HEK293 (cell line): ENCODE data around the gene GSS.

Experiments used
- CTCF ChIA-PET: fragments of 350-600 bp; formaldehyde crosslinking; extraction: SDS; loops from one replicate; lab custom pipeline; 2021; ENCODE audit warnings: antibody characterized with exemption; lab: Yijun Ruan, JAX
- POLR2A ChIA-PET: fragments of 300-600 bp; formaldehyde crosslinking; extraction: SDS; loops from one replicate; lab custom pipeline; 2020; ENCODE audit warnings: antibody characterized with exemption, inconsistent platforms; lab: Yijun Ruan, JAX
- H3K27ac ChIP-seq: fragments of 200-500 bp; sonication (Bioruptor generic); 2 replicates; pipeline ENCODE4 v1.5.1; 2014; ENCODE audit warnings: low read depth, low read length, control low read depth, inconsistent platforms; ENCODE audit errors: extremely low read depth
- H3K36me3 ChIP-seq, 2 experiments: fragments of 200-500 bp in 1 of 2; sonication (Bioruptor generic) in 1 of 2; 1 replicate in 1 of 2; 2 replicates in 1 of 2; pipeline ENCODE4 v1.5.1; 2014 to 2017; ENCODE audit warnings: inconsistent platforms in 2 of 2, low read length in 2 of 2; ENCODE audit not compliant: control insufficient read depth in 2 of 2, insufficient read depth in 1 of 2
- H3K4me1 ChIP-seq: fragments of 200-500 bp; sonication (Bioruptor generic); 2 replicates; pipeline ENCODE4 v1.5.1; 2014; ENCODE audit warnings: mild to moderate bottlenecking, low read length, inconsistent platforms; ENCODE audit not compliant: control insufficient read depth, insufficient read depth
- H3K4me3 ChIP-seq: 2 replicates; pipeline ENCODE4 v1.5.1; 2011; ENCODE audit warnings: low read depth, mild to moderate bottlenecking, control low read depth, low read length, moderate library complexity
- H3K9me3 ChIP-seq: fragments of 200-500 bp; sonication (Bioruptor generic); 2 replicates; pipeline ENCODE4 v1.5.1; 2014; ENCODE audit warnings: low read depth, low read length, inconsistent platforms; ENCODE audit not compliant: control insufficient read depth, insufficient read depth
- GLIS2 ChIP-seq: fragments of 450-650 bp; formaldehyde crosslinking; IDR thresholded peaks from 2 replicates; pipeline ENCODE4 v1.5.1; 2016; ENCODE audit warnings: missing biosample characterization, missing genetic modification characterization
- PBX3 ChIP-seq: sonication (generic); formaldehyde crosslinking; IDR thresholded peaks from 2 replicates; pipeline ENCODE4 v1.8.1; 2022; ENCODE audit warnings: mild to moderate bottlenecking, moderate library complexity, missing genetic modification reagents
- TRIM28 ChIP-seq: IDR thresholded peaks from 2 replicates; pipeline ENCODE4 v1.6.1; 2011; ENCODE audit warnings: low read length, control low read depth, borderline replicate concordance
- ZBTB48 ChIP-seq: fragments of 450-650 bp; formaldehyde crosslinking; IDR thresholded peaks from 2 replicates; pipeline ENCODE4 v1.5.1; 2016; ENCODE audit warnings: missing biosample characterization, missing genetic modification characterization
- ZBTB49 ChIP-seq: fragments of 450-650 bp; formaldehyde crosslinking; IDR thresholded peaks from 2 replicates; pipeline ENCODE4 v1.5.1; 2016; ENCODE audit warnings: missing biosample characterization, missing genetic modification characterization, low read depth
- ZEB2 ChIP-seq: fragments of 450-650 bp; formaldehyde crosslinking; IDR thresholded peaks from 2 replicates; pipeline ENCODE4 v1.5.1; 2016; ENCODE audit warnings: missing biosample characterization, missing genetic modification characterization
- ZFP3 ChIP-seq: fragments of 450-650 bp; formaldehyde crosslinking; IDR thresholded peaks from 2 replicates; pipeline ENCODE4 v1.5.1; 2016; ENCODE audit warnings: low read depth, missing biosample characterization, missing genetic modification characterization
- ZNF121 ChIP-seq: fragments of 450-650 bp; formaldehyde crosslinking; IDR thresholded peaks from 2 replicates; pipeline ENCODE4 v1.5.1; 2016; ENCODE audit warnings: missing biosample characterization, missing genetic modification characterization
- ZNF324 ChIP-seq: fragments of 450-650 bp; formaldehyde crosslinking; IDR thresholded peaks from 2 replicates; pipeline ENCODE4 v1.5.1; 2016; ENCODE audit warnings: missing biosample characterization, missing genetic modification characterization
- ZNF350 ChIP-seq: fragments of 450-650 bp; formaldehyde crosslinking; IDR thresholded peaks from 2 replicates; pipeline ENCODE4 v1.5.0; 2017; ENCODE audit warnings: missing biosample characterization, mild to moderate bottlenecking, missing genetic modification characterization
- ZNF366 ChIP-seq: fragments of 450-650 bp; formaldehyde crosslinking; conservative IDR thresholded peaks from 2 replicates; pipeline ENCODE4 v1.5.1; 2016; ENCODE audit warnings: missing biosample characterization, missing genetic modification characterization
- ZNF394 ChIP-seq: fragments of 450-650 bp; formaldehyde crosslinking; IDR thresholded peaks from 2 replicates; pipeline ENCODE4 v1.5.1; 2016; ENCODE audit warnings: missing biosample characterization, missing genetic modification characterization, mild to moderate bottlenecking, moderate library complexity, borderline replicate concordance
- ZNF423 ChIP-seq: fragments of 450-650 bp; formaldehyde crosslinking; IDR thresholded peaks from 2 replicates; pipeline ENCODE4 v1.5.1; 2016; ENCODE audit warnings: missing biosample characterization, missing genetic modification characterization
- ZNF501 ChIP-seq: fragments of 450-650 bp; formaldehyde crosslinking; IDR thresholded peaks from 2 replicates; pipeline ENCODE4 v1.5.1; 2016; ENCODE audit warnings: missing biosample characterization, missing genetic modification characterization
- ZNF548 ChIP-seq: fragments of 450-650 bp; formaldehyde crosslinking; IDR thresholded peaks from 2 replicates; pipeline ENCODE4 v1.5.1; 2016; ENCODE audit warnings: missing biosample characterization, missing genetic modification characterization
- ZNF660 ChIP-seq: fragments of 450-650 bp; IDR thresholded peaks from 2 replicates; pipeline ENCODE4 v1.5.1; 2018; ENCODE audit warnings: missing biosample characterization, mild to moderate bottlenecking, missing genetic modification characterization
- ZSCAN5A ChIP-seq: fragments of 450-650 bp; formaldehyde crosslinking; IDR thresholded peaks from 2 replicates; pipeline ENCODE4 v1.5.1; 2016; ENCODE audit warnings: missing biosample characterization, missing genetic modification characterization
- TF ChIP-seq, protein P1 (sequence below): fragments of 450-650 bp; formaldehyde crosslinking; IDR thresholded peaks from 2 replicates; pipeline ENCODE4 v1.5.1; 2016; ENCODE audit warnings: missing biosample characterization, missing genetic modification characterization
- TF ChIP-seq, protein P2 (sequence below): fragments of 450-650 bp; formaldehyde crosslinking; IDR thresholded peaks from 2 replicates; pipeline ENCODE4 v1.5.1; 2016; ENCODE audit warnings: missing biosample characterization, missing genetic modification characterization, borderline replicate concordance
- TF ChIP-seq, protein P3 (sequence below): fragments of 450-650 bp; formaldehyde crosslinking; IDR thresholded peaks from 2 replicates; pipeline ENCODE4 v1.5.1; 2016; ENCODE audit warnings: missing biosample characterization, missing genetic modification characterization

The GSS gene

DNA sequence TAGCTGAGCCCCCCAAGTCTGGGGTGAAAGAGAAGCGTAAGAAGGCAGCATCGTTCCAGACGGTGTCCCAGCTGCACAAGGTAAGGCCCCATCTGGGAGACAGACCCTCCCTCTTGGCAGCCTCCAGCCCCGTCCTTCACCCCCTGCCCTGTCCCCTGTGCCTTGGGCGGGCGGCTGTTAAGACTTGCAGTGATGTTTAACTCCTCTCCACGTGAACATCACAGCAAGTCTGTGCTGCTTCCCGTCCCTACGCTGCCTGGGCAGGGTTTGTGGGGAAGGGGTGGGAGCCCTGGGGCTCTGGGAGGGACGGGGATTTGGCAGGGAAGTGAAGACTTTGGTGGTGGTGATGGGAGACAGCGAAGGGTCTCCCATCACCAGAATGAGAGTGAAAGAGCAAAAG is 34.6 kb upstream of the GSS start:
- no peaks in the 10 kb centered on the region for H3K4me1 ChIP-seq
- H3K36me3 ChIP-seq = peaks cover 0 to 23% of the 10 kb centered on the region in 2 experiments; a peak in 1 of 3 replicates
- CTCF ChIA-PET = no interaction called here
- POLR2A ChIA-PET = no interaction called here
- H3K27ac ChIP-seq = no peak overlapping the region
- H3K9me3 ChIP-seq = no peaks in the 10 kb centered on the region
- TF ChIP-seq, protein P1, sequence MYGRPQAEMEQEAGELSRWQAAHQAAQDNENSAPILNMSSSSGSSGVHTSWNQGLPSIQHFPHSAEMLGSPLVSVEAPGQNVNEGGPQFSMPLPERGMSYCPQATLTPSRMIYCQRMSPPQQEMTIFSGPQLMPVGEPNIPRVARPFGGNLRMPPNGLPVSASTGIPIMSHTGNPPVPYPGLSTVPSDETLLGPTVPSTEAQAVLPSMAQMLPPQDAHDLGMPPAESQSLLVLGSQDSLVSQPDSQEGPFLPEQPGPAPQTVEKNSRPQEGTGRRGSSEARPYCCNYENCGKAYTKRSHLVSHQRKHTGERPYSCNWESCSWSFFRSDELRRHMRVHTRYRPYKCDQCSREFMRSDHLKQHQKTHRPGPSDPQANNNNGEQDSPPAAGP (tag by site-specific recombination) = no peak
- TF ChIP-seq ZBTB48 (tag by site-specific recombination) (no peak), ZNF423 (tag by site-specific recombination) (no peak), ZNF660 (tag by site-specific recombination) (no peak), ZBTB49 (tag by site-specific recombination) (no peak), TRIM28 (no peak), ZNF350 (tag by site-specific recombination) (no peak), ZSCAN5A (tag by site-specific recombination) (no peak), ZNF366 (tag by site-specific recombination) (no peak), GLIS2 (no peak), PBX3 (CRISPR knock-in tag) (no peak), ZNF548 (tag by site-specific recombination) (no peak), ZNF501 (tag by site-specific recombination) (no peak), ZFP3 (no peak), ZEB2 (no peak)
- H3K4me3 ChIP-seq = no peak overlapping the region

DNA sequence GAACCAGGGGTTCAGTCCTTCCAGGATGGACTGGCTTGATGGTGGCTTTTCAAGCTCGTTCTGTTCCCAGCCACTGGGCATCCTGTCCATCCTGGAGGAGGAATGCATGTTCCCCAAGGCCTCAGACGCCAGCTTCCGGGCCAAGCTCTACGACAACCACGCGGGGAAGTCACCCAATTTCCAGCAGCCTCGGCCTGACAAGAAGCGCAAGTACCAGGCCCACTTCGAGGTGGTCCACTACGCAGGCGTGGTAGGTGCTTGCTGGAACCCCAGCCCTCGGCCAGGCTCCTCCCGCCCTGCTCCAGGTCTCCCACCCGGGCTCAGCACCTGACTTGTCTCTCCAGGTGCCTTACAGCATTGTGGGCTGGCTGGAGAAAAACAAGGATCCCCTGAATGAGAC is 34.1 kb upstream of the GSS start:
- H3K4me3 ChIP-seq = no peak overlapping the region
- H3K4me1 ChIP-seq = no peaks in the 10 kb centered on the region
- no peaks in the 10 kb centered on the region for H3K9me3 ChIP-seq
- TF ChIP-seq ZNF121 (no peak), ZNF324 (no peak), GLIS2 (no peak), ZNF394 (tag by site-specific recombination) (no peak)
- TF ChIP-seq, protein P2, sequence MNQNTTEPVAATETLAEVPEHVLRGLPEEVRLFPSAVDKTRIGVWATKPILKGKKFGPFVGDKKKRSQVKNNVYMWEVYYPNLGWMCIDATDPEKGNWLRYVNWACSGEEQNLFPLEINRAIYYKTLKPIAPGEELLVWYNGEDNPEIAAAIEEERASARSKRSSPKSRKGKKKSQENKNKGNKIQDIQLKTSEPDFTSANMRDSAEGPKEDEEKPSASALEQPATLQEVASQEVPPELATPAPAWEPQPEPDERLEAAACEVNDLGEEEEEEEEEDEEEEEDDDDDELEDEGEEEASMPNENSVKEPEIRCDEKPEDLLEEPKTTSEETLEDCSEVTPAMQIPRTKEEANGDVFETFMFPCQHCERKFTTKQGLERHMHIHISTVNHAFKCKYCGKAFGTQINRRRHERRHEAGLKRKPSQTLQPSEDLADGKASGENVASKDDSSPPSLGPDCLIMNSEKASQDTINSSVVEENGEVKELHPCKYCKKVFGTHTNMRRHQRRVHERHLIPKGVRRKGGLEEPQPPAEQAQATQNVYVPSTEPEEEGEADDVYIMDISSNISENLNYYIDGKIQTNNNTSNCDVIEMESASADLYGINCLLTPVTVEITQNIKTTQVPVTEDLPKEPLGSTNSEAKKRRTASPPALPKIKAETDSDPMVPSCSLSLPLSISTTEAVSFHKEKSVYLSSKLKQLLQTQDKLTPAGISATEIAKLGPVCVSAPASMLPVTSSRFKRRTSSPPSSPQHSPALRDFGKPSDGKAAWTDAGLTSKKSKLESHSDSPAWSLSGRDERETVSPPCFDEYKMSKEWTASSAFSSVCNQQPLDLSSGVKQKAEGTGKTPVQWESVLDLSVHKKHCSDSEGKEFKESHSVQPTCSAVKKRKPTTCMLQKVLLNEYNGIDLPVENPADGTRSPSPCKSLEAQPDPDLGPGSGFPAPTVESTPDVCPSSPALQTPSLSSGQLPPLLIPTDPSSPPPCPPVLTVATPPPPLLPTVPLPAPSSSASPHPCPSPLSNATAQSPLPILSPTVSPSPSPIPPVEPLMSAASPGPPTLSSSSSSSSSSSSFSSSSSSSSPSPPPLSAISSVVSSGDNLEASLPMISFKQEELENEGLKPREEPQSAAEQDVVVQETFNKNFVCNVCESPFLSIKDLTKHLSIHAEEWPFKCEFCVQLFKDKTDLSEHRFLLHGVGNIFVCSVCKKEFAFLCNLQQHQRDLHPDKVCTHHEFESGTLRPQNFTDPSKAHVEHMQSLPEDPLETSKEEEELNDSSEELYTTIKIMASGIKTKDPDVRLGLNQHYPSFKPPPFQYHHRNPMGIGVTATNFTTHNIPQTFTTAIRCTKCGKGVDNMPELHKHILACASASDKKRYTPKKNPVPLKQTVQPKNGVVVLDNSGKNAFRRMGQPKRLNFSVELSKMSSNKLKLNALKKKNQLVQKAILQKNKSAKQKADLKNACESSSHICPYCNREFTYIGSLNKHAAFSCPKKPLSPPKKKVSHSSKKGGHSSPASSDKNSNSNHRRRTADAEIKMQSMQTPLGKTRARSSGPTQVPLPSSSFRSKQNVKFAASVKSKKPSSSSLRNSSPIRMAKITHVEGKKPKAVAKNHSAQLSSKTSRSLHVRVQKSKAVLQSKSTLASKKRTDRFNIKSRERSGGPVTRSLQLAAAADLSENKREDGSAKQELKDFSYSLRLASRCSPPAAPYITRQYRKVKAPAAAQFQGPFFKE (tag by site-specific recombination) = no peak
- TF ChIP-seq, protein P3, sequence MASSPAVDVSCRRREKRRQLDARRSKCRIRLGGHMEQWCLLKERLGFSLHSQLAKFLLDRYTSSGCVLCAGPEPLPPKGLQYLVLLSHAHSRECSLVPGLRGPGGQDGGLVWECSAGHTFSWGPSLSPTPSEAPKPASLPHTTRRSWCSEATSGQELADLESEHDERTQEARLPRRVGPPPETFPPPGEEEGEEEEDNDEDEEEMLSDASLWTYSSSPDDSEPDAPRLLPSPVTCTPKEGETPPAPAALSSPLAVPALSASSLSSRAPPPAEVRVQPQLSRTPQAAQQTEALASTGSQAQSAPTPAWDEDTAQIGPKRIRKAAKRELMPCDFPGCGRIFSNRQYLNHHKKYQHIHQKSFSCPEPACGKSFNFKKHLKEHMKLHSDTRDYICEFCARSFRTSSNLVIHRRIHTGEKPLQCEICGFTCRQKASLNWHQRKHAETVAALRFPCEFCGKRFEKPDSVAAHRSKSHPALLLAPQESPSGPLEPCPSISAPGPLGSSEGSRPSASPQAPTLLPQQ (tag by site-specific recombination) = no peak
- POLR2A ChIA-PET = no interaction called here
- H3K27ac ChIP-seq = no peak overlapping the region
- peaks cover 0 to 20% of the 10 kb centered on the region in 2 experiments; a peak in 1 of 3 replicates for H3K36me3 ChIP-seq
- CTCF ChIA-PET = interaction anchor here (0.8 to 1.1 kb wide), 3 partner anchors 106 to 116 kb away, joined by 3 to 4 read pairs (median 4); no protein-coding TSS in a partner anchor
